Measurements from ENCODE around the gene UQCC2.

Gene UQCC2

DNA sequence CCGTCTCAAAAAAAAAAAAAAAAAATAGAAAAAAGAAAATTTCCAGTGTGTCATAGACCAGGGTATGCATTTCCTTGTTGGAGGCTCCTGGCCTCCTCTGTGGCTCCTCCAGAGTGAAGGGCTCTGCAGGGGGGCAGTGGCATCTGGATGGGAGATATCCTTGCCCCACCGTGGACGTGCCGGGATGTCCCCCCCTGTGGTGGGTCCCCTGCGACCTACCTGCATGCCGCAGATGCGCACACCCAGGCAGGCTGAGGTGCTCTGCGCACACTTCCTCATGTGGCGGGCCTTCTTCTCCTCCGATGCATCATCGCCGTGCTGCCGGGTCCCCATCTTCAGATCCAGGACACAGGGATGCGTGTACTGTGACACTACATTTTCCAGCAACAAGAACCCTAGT lies 13.7 kb upstream of the UQCC2 start:
- DNase-seq, result no peak

DNA sequence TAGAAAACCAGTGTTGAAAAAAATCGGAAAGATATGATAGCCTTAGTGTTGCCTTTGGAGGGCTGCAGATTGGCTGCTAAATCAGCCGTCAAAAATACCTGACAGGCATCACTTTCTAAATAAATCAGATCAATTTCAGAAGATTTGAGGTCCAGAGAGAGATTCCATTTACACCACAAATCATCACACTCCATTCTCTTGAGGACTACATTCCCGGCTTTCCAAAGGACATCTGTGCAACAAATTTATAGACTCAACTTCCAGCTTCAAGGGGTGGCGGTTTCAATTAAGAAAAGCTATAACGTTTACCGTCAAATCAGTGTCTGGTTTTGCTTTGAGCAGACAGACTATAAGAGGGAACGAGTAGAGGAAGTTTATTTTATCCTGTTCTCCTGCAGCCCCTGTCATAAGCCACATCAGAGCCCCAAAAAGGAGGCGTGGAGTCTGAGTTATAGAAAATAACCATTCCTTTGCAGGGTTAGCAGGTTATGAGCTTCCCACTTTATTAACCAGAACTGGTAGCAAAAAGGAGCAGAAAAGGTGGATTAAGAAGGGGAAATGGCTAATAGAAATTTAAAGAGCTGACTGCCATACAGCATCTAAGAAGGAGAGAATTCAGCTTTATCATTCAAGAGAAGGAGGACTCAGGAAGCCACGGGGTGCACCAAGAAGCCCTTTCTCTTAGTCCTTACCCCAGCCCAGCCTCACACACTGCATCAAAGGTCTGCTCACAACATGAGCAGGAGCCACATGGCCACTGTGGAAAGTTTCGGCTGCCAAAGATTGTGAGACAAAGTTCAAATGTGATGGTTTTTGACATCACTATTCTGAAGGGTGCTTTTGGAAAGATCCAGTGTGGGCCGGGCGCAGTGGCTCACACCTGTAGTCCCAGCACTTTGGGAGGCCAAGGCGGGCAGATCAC lies 12.9 kb upstream of the UQCC2 start:
- no peak for DNase-seq

DNA sequence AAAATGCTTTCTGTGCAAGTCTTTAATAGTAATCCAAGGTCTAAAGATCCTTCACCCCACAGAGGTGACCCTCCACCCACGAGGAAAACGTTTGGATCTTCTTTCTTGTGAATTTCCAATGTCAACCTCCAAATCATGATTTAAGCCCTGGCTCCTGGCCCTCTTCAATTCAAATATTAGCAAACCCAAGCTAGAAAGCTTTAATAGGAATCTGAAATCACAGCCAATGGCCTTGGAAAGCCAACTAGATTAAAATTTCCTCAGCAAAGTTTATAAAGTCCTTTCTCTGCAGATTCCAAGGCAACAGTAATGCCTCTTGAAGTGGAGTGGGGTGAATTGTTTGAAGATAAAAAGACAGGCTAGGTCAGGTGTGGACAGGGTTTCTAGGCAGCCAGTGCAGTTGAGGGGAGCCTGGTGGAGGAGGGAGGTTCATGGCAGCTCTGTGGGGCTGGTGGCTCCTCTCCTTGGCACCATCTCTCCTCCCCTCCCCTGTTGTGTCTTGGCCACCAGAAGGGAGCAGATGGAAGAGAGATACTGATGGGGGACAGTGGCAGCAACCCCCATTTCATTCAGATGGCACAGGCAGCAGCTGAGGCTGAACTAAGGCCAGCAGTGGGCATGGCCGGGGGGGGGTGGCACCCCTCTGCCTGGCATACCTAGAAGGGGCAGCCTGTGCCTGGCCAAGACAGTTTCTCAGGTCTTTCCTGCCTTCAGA lies 12.0 kb upstream of the UQCC2 start:
- DNase-seq, result no peak

DNA sequence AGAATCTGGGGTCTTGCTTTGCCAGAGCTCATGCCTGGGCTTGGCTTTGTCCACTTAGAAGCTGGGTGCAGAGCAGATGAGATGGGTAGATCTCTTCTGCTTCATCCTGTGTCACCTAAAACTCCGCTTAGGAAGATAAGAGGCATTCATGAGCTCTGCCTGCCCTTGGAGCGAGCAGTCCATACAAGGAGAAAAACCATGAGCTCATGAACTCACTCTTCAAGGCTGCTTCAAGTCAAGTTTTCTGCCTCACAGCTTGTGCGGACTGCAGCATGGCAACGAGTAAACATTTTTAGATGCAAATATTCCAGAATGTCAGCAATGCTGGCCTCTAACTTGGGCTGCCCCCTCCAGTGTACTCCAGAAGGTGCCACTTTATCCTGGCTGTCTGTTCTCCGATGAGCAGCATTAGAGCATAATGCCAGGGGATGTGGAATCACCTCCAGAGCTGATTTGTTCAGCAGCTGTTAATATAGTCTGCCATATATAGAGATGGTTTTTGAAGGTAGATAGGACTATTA lies 10.7 kb upstream of the UQCC2 start:
- DNase-seq, result no peak

DNA sequence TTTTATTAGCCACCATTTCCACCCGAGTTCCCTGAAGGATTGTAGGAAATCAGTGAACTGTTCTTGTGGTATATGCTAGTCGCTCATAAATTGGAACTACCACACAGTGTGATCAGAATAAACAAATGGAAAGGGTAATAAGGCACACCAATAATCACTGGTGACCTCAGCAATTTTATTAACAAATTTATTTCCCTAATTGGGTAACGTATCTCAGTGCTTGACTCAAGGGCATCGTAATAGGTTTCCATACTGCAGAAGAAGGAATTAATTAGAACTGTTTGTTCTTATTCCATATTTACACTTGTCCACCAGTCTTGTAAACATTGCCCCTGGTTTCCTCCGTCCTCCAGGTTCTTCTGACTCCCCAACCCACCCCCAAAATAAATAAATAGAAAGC lies 10.0 kb upstream of the UQCC2 start:
- DNase-seq, result no peak

DNA sequence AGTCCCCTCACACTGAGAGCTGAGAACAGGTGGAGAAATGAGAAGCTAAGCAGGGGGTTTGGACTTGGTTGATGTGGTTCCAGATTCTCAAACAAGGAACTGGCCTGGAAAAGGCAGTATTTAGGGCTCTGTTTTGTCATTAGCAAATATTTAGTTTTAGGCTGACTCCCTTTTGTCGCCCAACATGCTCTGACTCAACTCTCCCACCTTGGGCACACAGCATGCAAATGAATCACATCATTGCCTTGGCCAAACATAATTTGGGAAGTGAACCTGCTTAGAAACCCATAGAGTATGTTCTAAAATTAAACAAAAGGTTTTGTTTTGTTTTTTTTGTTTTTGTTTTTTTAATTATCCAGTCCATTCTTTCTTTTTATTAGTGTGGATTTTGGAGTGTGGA lies 9.5 kb upstream of the UQCC2 start:
- DNase-seq, result no peak

DNA sequence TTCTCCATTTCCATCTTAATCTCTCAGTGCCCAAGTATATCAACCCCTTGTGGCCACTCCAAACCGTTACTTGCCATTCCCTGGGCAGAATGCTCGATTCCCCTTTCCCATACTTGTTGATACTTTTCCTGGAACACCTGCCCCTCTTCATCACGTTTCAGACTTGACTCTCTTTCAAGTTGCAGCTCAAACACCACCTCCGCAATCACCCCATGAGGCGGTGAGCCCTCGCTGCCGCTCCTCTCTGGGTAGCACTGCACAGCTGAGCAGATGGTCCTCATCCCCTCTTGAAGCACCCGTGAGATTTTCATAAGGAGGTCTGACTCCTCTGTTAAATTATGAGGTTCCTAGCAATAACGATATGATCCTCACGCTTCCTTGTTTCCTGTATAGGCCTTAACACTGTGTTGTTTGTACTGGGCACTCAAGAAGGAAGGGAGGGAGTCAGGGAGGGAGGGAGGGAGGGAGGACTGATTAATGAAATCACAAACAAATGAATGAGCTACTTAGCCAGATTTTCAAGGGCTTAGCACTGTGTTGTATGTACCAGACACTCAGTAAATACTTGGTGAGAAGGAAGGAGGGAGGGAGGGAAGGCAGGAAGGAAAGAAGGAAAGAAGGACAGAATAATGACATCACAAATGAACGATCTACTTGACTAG lies 8.0 kb upstream of the UQCC2 start:
- DNase-seq, result no peak

DNA sequence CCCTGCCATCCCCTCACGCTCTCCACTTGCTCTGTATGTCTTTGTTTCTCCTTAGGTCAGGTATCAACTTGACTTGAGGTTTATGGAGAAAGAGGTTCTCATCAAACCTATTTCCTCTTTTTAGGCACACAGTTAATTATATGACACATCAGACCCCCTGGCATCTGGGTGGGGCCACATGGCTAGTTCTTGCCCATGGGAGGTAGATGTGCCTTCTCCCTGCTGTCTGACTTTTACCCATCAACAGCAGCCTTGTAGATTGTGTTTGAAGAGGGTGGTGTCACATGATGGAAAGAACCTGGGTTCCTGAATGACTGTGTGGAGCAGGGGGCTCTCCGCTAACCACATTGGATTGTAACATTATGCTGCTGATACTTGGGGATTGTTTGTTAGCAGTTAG lies 7.2 kb upstream of the UQCC2 start:
- DNase-seq, result no peak

DNA sequence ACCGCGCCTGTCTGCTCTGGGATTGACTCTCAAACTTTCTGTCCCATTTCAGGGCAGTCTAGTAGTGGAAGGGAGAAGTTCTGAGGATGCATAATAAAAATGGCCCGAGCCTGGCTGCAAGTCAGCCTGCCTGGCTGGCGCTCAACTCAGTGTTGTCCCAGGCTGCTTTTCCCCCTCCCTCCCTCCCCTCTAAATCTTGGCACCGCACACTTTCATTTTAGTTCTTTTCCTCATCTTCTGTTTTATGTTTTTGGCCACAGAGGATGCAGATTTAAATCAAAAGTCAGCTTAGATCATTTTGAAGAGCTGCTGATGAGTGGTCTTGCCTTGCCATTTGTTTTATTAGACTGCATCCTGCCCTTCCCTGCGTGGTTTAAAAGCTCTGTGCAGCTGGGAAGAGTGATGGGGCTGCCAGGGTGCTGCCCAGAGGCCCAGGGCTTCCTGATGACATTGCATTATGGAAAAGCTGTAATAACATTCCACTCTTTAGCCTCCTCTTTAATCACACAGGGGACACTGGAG lies 6.5 kb upstream of the UQCC2 start:
- no peak for DNase-seq

DNA sequence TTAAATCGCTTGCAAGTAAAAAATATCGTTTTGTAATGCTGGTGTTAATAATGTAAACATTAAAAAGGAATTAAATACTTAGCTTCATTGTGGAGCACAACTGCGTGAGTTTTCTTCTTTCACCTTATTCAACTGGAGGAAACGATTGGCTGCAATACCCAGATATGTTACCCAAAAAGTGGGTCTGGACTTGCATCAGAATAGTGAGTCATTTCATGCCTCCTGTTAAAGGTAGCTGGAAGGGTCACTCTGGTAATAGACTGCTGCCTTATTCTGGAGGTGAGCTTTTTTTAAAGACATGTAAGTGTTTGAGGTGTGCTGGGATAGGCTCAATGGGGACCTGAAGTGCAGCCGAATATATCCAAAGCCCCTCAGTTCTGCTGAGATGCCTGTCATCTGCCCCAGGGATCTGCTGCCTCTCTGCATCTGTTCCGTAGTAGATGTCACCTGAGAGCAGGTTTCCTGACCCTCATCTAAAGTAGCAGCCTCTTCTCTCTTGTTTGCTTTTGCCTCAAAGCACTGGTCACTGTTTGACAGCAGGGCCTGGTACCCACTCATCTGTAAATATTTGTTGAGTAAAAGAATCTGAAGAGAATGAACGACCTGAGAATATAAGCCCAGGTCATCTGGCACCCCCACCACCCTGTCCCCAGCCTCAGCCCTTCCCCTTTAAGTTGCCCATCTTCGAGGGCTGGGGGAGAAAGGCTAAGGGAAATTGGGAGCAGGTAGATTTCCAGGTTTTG lies 5.6 kb upstream of the UQCC2 start:
- DNase-seq, result no peak

DNA sequence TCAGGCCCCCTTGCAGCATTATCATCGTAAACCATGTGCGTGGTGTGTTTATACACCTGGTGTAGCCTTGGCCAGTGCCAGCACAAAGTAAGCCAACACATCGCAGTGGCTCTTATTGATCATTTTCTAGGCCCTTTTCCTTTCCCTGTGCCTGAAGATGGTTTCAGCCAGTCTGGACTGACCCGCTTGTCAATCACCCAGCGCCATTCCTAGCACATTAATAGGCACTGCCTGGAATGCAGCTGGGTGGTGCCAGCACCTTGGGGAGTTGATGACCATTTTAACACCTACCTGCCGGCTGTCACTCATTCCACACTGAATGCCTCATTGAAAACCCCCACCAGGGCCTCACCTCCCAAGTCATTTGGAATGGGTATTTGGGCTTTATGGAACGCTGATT lies 4.9 kb upstream of the UQCC2 start:
- DNase-seq, result no peak

DNA sequence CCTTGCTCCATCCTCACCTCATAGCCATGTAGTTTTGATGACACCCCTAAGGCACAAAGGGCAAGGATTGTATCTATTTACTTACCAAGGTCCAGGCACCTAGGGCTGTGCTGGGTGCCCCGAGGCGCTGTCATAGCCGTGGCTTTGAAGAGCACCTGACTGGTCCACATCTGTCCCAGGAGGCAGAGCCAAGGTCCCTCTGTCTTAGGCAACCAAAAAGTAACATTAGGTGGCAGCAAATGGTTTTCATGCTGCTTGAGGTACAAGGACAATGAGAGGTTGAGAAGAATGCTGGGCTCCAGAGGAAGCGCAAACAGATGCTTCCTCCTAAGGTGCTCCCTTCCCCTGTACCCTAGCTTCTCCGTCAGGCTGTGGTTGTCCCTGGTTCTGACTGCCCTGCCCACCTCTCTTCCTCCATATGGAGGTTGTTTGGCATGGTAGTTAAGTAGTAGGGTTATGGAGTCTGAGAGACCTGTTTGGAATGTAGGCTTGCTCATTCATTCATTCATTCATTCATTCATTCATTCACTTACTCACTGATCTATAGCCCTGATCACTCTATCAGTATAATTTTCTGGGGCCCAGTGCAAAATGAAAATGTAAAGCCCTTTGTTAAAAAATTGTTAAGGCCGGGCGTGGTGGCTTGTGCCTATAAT lies 3.0 kb upstream of the UQCC2 start:
- DNase-seq, result no peak

DNA sequence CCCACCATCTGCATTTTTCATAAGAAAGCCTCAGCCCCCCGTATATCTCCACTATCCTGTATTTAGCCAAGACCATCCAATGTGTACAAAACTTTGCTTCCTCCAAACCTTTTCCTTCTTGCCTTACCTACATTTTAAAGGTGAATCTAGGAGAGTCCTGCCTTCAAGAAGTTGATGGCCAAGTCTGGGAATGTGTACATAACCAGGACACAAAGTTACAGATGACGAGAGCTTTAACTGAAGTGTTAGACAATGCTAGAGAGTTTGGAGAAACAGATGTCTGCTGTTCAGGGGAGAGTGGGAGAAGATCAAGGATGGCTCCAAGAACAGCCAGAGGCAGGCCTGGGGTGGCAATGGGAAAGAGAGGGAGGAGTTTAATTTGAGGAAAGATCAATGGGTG lies 2.3 kb upstream of the UQCC2 start:
- DNase-seq, result no peak

DNA sequence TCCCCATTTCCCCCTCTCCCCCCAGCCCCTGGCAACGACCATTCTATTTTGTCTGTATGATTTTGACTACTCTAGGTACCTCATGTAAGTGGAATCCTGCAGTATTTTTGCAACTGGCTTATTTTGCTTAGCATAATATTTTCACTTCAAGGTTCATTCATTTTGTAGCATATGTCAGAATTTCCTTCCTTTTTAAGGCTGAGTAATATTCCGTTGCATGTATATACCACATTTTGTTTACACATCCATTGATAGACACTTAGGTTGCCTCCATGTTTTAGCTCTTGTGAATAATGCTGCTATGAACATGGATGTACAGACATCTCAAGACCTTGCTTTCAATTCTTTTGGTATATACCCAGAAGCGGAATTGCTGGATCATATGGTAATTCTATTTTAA lies 1.4 kb upstream of the UQCC2 start:
- no peak for DNase-seq

DNA sequence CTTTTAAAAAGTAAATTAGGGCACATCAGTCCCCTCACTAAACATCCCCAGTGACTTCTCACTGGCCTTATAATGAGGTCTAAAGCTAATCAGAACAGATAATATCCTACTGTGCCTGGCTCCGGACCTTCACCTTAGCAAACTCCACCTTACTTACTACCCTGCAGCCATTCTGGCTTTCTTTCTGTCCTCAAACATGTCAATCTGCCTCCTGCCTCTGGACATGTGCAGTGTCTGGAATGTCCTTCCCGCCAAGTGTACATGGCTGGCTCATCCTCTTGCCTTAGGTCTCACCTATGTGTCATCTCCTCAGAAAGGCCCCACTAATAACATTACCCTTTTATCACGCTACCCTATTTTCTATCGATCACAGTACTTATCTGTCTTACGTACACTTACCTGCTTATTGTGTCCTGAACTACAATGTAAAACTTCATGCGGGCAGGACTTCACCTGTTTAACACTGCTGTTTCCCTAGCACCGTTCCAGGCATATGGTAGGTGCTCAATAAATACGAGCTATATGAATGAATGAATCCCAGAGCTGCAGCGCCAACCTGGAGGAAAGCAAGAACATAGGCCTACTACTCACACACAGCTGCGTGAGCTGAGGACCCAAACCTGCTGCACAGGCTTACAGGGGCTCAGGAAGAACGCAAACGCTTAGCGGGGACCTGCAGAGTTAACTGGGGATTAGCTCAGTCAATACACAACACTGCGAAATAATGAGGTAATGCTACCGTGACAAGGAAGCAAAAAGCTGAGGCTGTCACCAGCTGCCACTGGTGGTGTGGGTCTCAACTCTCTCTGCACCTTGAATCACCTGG lies 991 bp downstream of the UQCC2 start:
- no peak for DNase-seq

DNA sequence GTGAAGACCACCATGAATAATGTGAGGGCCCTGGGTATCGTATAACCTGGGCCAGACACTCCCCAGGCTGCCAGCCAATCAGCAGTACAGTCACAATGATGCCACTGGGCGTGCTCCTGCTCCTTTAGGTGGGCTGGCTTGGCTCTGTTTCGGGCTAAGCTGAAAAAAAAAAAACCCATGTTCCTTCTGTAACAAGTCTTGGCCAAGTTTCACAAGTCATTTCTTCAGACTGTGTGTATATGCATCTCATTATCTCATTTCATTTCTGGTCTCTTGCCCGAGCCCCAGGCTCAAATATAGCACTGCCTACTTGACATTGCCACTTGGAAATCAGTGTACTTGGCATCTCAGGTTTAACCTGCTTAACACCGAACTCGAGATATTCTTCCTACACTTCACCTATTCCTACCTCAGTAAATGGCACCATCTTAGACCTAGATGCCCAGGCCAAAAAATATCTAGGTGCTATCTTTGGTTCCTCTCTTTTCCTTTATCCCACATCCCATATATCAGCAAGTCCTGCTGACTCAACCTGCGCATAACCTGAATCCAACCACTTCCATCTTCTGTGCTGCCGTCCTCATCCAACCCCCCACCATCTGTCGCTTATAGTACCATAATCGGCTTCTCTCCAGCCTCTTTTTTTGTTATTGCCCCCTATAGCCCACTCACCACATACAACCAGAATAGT lies 1.8 kb downstream of the UQCC2 start:
- DNase-seq, result no peak

DNA sequence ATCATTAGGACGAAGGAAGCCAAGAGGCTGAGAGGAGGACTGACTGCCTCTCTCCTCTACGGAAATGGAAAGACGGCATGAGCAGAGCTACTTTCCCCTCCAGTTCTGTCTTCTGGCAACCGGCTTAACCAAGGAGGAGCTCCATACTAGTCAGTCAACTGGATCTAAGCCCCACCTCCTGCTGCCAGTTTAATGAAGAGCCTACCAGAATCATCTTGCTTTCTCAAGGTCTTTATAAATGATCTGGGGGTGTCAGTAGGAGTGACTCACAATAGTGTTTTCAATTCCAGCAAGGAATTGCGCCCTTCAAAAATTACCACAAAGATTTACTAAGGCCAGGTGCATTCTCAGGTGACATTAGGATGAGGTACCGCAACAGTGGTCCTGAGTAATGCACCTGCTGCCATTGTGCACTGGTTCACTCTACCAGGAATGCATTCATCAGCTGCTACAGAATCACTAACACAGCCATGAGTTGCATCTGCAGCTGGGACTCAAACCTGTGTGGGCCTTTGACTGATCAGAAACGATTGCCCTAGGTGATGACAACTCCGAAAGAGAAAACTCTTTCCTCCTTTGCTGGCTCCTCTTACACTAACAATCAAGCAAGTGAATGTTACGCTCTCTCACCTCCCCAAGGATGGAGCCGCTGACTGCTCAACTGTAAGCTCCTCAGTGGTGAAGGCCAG lies 2.8 kb downstream of the UQCC2 start:
- no peak for DNase-seq

DNA sequence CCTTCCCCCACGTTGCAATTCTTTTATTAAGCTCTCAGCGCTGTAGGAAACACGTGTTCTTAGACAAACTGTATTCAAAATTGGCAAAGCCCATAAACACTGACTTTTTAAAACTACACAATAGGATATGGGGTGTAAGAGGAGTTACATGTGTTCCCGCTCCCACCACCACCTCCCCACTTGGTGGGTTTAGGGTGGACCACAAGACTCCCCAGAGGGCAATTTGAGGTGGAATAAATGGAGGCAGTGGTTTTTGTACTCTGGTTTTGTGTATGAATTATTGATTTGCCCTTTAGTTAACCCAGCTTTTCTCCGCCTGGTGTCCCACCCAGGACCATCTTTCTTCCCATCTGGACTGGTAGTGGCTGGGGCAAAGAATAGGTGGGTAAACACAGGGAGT lies 3.7 kb downstream of the UQCC2 start:
- no peak for DNase-seq

DNA sequence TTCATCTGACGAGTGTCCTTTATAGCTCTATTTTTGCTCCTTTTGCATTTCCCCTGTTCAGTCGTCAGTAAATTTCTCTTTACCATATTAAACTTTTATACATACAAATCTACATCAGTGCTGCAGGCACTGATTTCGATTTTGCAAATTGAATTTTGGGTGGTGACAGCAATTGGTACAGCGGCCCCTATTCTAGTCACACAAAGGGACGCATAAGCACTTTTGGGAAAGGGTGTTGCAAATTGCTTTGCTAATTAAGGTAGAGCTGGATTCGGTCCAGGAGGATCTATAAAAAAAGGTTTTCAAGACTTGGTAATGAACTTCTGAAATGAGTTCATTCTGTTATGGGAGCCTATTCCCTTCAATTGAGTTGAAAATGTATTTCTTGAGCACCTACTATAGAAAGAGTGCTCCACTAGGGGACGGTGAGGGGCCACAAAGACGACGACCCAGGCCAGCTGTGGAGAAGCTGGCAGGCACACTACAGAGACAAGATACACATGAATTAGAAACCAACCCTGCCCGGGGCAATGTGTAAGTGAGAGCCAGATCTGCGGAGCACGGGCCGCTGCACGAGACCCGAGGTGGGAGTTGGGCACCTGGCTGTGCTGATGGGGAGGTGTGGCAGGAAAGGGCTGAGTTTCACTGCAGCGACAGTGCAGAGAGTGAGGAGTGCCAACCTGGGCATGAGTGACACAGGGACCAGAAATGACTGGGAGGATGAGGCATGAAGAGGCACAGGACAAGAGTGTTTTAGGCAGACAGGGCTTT lies 5.4 kb downstream of the UQCC2 start:
- no peak for DNase-seq

Measured in fibroblast of skin of scalp (primary cell).